Muscle layer of duodenum (tissue), 2 donors: Measurements from ENCODE around the gene URM1.
"Not testable (repeated sequence)": the region's sequence is repeated elsewhere in the genome, so short reads cannot be mapped to it uniquely, and the experiment has no call there.

ENCODE experiments used
- H3K27ac ChIP-seq: one replicate; pipeline ENCODE4 v1.7.0; 2013; ENCODE audit warnings: mild to moderate bottlenecking, low read length
- H3K27me3 ChIP-seq: one replicate; pipeline ENCODE4 v1.7.0; 2013; ENCODE audit warnings: low read depth, mild to moderate bottlenecking, control low read depth, low read length
- H3K36me3 ChIP-seq, 2 donors: one replicate each; pipeline ENCODE4 v1.7.0; 2013; ENCODE audit warnings: low read length in 2 of 2, control low read depth in 1 of 2, mild to moderate bottlenecking in 1 of 2; ENCODE audit not compliant: insufficient read depth in 2 of 2, control insufficient read depth in 1 of 2
- H3K4me1 ChIP-seq, 2 donors: one replicate each; pipeline ENCODE4 v1.7.0; 2013; ENCODE audit warnings: low read length in 2 of 2, mild to moderate bottlenecking in 2 of 2, control low read depth in 1 of 2, moderate library complexity in 1 of 2; ENCODE audit not compliant: insufficient read depth in 2 of 2, control insufficient read depth in 1 of 2
- H3K4me3 ChIP-seq, 2 donors: one replicate each; pipeline ENCODE4 v1.7.0; 2013; ENCODE audit warnings: low read length in 2 of 2, low read depth in 1 of 2, mild to moderate bottlenecking in 1 of 2
- H3K9me3 ChIP-seq, 2 donors: one replicate each; pipeline ENCODE4 v1.7.0; 2013; ENCODE audit warnings: low read length in 2 of 2, control low read depth in 1 of 2, mild to moderate bottlenecking in 1 of 2; ENCODE audit not compliant: control insufficient read depth in 1 of 2
- donor health status: healthy.

The URM1 gene

DNA sequence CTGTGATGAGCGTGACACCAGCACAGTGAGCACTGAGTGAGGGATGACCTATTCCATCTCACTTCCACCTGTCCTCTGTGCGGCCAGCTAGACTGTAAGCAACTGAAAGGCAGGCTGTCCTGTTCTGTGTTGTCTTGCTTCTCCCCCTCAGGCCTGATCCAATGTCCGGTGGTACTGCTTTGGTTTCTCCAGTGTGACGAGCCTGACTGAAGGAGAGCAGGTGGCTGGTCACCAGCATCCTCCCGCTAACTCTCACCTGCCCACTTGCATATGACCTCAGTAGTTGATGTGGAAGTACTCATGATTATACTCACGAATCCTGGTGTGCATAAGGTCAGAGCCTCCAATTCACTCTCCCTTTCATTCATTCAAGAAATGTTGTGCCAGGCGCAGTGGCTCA is 33.2 kb upstream of the URM1 start:
- Histone ChIP-seq H3K36me3 (peaks cover 8 to 19% of the 10 kb centered on the region in 2 donors), H3K27ac (no peak overlapping the region), H3K4me1 (peaks cover 3 to 8% of the 10 kb centered on the region in 2 donors), H3K4me3 (no peak overlapping the region), H3K27me3 (no peaks in the 10 kb centered on the region), H3K9me3 (no peaks in the 10 kb centered on the region)

DNA sequence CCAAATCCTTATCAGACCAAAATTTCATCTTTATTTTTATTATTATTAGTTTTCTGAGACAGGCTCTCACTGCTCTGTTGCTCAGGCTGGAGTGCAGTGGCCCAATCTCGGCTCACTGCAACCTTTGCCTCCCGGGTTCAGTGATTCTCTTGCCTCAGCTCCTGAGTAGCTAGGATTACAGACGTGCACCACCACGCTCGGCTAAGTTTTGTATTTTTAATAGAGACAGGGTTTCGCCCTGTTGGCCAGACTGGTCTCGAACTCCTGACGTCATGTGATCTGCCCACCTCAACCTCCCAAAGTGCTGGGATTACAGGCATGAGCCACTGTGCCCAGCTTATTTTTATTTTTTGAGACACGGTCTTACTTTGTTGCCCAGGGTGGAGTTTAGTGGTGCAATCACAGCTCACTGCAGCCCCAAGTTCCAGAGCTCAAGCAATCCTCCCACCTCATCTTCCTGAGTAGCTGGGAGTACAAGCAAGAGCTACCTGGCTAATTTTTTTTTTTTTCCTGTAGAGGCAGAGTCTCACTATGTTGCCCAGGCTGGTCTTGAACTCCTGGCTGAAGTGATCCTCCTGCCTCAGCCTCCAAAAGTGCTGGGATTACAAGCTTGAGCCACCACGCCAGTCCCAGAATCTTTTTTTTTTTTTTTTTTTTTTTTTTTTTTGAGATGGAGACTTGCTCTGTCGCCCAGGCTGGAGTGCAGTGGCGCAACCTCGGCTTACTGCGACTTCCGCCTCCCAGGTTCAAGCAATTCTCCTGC is 32.1 kb upstream of the URM1 start:
- not testable (repeated sequence) for H3K27me3 ChIP-seq, H3K9me3 ChIP-seq, H3K4me1 ChIP-seq, H3K27ac ChIP-seq, H3K4me3 ChIP-seq
- H3K36me3 ChIP-seq: peaks cover 6 to 20% of the 10 kb centered on the region in 2 donors

DNA sequence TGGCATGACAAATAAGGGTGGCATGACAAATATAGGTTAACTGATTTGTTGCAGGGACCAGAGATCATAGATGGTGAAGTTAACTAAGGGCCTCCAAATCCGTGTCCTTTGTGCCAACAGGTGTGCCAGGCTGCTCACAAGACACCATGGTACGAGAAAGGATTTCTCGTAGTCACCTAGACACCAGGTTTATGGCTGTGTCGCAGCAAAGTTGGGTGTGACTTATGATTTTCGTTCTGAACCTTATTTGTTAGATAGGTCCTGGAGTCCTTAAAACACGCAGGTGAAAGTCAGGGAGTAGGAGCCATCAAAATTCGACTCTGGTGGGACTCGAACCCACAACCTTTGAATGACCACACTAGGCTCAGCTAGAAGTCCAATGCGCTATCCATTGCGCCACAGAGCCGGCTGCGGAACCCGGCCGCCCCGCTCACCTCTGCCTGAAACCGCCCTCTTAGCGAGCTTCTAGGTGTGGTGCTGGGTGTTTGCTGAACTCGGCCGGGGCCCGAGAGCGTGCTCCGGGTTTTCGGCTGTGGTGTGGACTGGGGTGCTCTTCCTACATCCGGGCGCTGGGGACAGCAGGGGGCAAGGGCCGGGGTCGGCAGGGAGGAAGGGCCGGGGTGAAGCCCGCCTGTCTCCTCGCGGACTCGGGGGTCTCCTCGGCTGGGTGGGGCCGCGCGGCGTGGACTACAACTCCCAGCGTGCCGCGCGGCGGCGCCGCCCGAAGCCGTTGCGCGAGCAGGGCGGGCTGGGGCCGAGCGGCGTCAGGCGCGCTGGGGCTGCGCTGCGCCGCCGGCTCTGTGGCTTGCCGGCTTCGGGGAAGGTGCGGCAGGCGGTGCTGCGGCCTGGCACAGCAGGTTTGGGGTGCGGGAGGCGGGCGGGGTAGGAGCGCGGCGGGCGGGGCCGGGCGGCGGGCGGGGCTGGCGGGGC is 31.1 kb upstream of the URM1 start, which contains the start of gene SLC27A4:
Gene SLC27A4 (plus strand): TSS at position 767 of the 930 bp plus-strand sequence. CDS start 2,606 bp downstream, outside the sequence.
- Histone ChIP-seq H3K4me3 (peak within 1 kb of the TSS; percentile 81 to 87), H3K36me3 (peaks cover 12 to 30% of the 10 kb centered on the region in 2 donors), H3K27me3 (no peaks in the 10 kb centered on the region), H3K4me1 (peaks cover 3 to 8% of the 10 kb centered on the region in 2 donors), H3K9me3 (no peaks in the 10 kb centered on the region), H3K27ac (peak within 1 kb of the TSS; percentile 21)

DNA sequence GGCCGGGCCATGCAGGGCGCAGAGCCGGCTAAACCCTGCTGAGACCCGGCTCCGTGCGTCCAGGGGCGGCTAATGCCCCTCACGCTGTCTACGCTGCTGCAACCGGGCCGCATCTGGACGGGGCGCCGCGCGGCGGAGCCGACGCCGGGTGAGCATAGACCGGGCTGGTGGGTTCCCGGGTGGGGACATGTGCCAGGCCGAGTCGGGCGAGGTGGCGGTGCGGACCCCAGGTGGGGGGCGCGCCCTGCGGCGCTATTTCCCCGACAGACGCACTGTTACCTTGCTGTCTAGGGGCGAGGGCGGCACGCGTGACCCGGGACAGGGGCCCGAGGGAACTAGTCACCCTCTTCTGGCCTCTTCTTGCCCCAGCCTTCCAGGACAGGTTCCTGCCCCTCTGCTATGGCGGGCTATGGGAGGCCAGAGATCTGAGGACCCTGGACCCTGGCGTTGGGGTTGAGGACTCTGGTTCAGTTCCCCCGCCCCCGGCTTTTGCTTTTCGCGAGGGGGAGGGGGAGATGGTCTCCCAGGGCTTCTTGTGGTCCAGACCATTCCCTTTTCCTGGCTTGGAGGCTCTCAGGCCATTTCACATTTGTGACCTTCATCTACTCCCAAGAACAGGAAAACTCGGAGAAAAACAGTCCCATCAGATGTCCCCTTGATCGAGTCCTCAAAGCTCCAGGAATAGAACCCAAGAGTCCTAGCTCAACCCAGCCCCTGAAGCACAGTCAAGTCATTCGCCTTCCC is 30.3 kb upstream of the URM1 start:
- H3K4me1 ChIP-seq: peaks cover 3 to 8% of the 10 kb centered on the region in 2 donors
- no peaks in the 10 kb centered on the region for H3K27me3 ChIP-seq
- peak overlapping the region; percentile 21 for H3K27ac ChIP-seq
- H3K36me3 ChIP-seq: peaks cover 17 to 38% of the 10 kb centered on the region in 2 donors
- H3K4me3 ChIP-seq: peak overlapping the region; percentile 81 to 85
- no peaks in the 10 kb centered on the region for H3K9me3 ChIP-seq

DNA sequence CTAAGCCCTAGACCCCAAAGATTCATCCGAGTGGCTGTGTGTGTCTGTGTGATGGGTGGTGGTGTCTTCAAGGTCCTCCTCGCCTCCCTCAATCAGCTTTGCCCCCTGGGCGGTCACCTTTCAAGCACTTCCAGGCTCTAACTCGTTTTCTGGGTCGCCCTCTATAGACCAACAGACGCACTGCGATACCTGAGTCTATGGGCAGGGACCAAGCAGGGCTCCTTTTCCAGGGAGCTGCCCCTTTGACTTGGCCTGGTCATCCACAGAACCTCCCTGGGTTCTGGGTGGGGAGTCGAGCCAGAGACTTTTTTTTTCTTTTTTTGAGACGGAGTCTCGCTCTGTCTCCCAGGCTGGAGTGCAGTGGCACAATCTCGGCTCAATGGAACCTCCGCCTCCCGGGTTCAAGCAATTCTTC is 29.7 kb upstream of the URM1 start:
- Histone ChIP-seq H3K4me1 (peaks cover 3 to 8% of the 10 kb centered on the region in 2 donors), H3K9me3 (no peaks in the 10 kb centered on the region), H3K27ac (peak overlapping the region; percentile 21), H3K36me3 (peaks cover 17 to 41% of the 10 kb centered on the region in 2 donors), H3K27me3 (no peaks in the 10 kb centered on the region), H3K4me3 (peak overlapping the region; percentile 81 to 85)

DNA sequence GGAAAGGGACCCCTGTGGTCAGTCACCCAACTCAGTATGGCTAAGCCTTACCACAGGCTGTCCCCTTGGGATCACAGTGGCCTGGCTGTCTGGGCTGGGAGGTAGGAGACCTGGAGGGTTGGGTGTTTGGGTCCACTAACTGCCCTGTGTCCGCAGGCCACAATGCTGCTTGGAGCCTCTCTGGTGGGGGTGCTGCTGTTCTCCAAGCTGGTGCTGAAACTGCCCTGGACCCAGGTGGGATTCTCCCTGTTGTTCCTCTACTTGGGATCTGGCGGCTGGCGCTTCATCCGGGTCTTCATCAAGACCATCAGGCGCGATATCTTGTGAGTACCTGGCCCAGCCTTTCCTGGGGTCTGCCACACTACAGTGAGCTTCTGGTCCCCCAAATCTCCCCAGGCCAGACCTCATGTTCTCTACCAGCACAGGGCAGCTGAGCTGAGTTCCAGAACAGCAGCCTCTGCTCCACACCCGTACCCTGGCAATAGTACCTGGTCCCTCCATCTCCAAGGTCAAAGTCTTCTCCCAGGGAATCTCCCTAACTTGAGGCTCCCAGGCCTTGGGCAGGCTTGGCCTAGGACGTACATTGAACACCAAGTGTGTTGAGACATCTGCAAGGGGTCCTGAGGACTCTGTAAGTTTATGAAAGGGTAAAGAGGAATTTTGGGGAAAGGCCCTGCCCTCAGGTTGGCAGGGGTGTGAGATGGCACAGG is 28.0 kb upstream of the URM1 start:
- Histone ChIP-seq H3K4me1 (peaks cover 3 to 8% of the 10 kb centered on the region in 2 donors), H3K9me3 (no peaks in the 10 kb centered on the region), H3K4me3 (no peak overlapping the region), H3K27ac (no peak overlapping the region), H3K36me3 (peaks cover 27 to 56% of the 10 kb centered on the region in 2 donors), H3K27me3 (no peaks in the 10 kb centered on the region)

DNA sequence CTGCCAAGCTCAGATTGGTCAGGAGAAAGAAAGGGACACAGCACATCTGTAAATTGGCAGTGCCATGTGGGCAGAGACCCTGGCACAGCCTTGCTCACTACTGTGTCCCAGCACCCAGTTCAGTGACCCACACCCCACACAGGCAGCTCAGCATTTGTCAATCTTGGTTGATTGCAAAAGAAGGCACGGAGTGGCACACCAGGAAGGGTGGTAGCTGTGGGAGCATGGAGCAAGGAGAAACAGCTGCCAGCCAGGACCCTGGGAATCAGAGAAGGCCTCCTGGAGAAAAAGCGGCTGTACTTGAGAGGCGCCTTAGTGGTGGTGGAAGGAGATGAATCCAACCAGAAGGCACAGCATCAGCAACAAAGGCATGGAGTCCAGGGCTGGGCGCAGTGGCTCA is 27.3 kb upstream of the URM1 start:
- no peak overlapping the region for H3K27ac ChIP-seq
- H3K4me3 ChIP-seq: no peak overlapping the region
- H3K36me3 ChIP-seq: peaks cover 33 to 62% of the 10 kb centered on the region in 2 donors
- H3K27me3 ChIP-seq: no peaks in the 10 kb centered on the region
- peaks cover 3 to 8% of the 10 kb centered on the region in 2 donors for H3K4me1 ChIP-seq
- no peaks in the 10 kb centered on the region for H3K9me3 ChIP-seq

DNA sequence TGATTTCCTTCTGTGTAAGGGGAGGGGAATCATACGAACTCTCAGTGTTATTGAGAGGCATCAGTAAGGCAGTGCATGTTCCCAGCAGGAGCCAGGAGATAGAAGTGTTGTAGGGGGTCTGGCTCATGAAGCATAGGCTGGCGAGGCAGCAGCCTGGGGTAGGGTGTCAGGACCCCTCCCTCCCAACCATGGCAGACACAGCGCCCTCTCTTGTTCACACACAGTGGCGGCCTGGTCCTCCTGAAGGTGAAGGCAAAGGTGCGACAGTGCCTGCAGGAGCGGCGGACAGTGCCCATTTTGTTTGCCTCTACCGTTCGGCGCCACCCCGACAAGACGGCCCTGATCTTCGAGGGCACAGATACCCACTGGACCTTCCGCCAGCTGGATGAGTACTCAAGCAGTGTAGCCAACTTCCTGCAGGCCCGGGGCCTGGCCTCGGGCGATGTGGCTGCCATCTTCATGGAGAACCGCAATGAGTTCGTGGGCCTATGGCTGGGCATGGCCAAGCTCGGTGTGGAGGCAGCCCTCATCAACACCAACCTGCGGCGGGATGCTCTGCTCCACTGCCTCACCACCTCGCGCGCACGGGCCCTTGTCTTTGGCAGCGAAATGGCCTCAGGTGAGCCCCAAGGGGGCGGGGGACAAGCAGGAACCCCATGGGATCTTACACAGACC is 26.1 kb upstream of the URM1 start:
- no peaks in the 10 kb centered on the region for H3K27me3 ChIP-seq
- H3K4me3 ChIP-seq: no peak overlapping the region
- H3K36me3 ChIP-seq: peaks cover 43 to 74% of the 10 kb centered on the region in 2 donors
- no peaks in the 10 kb centered on the region for H3K9me3 ChIP-seq
- H3K27ac ChIP-seq: no peak overlapping the region
- peaks cover 0 to 8% of the 10 kb centered on the region in 2 donors for H3K4me1 ChIP-seq

DNA sequence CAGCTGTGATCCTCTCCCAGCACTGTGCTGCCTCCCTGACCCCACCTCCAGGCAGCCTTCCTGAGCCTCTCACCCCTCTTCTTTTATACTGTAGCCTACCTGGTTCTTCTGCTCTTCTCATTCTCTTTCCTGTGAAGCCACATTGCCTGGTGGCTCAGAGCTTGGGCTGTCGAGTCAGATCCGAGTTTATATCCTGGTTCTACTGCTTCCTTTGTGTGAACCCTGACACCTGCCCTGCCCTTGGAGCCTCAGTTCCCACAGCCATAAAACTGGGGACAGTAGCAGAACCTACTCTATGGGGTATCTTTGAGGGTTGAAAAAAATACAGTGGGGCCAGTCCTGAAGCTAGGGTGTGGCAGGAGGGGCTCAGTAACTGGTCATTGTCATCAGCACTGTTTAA is 22.0 kb upstream of the URM1 start:
- no peaks in the 10 kb centered on the region for H3K9me3 ChIP-seq
- H3K27me3 ChIP-seq: no peaks in the 10 kb centered on the region
- H3K27ac ChIP-seq: no peak overlapping the region
- H3K4me3 ChIP-seq: no peak overlapping the region
- H3K36me3 ChIP-seq: peaks cover 47 to 71% of the 10 kb centered on the region in 2 donors
- no peaks in the 10 kb centered on the region for H3K4me1 ChIP-seq

DNA sequence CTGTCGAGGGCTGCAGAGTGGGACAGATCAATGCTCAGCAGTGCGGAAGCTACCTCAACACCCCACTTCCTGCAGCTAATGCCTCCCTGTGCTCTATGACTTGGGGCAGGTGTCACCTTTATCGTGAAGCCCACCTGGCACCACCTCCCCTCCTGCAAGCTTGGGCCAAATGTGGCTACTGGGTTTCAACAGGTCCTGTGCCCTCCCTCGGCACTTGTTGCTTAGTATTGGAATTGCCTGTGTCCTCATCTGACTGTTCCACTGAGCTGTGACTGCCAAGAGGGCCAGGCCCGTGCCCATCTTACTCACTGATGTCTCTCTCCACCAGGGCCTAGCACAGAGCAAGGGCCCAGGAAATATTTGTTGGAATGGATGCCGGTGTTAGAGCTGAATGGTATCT is 21.4 kb upstream of the URM1 start:
- Histone ChIP-seq H3K9me3 (no peaks in the 10 kb centered on the region), H3K27me3 (no peaks in the 10 kb centered on the region), H3K27ac (no peak overlapping the region)

More for the DNA sequence above, 21.4 kb upstream of the URM1 start:
- no peak overlapping the region for H3K4me3 ChIP-seq
- H3K4me1 ChIP-seq: no peaks in the 10 kb centered on the region
- peaks cover 43 to 68% of the 10 kb centered on the region in 2 donors for H3K36me3 ChIP-seq
